Suprapubic skin (tissue), 4 donors: ENCODE results near the gene SMURF2. TPM values are rescaled to one million over a fixed set of nuclear protein-coding genes. Genes with fewer than 3 reads are reported as not detected.

ENCODE experiments used
- DNase-seq, 2 donors: peaks; one replicate each; pipeline ENCODE4 v3.0.0-alpha.2; 2019; ENCODE audit warnings: low spot score in 2 of 2
- H3K27ac ChIP-seq: fragments of 200-600 bp; sonication (generic); one replicate; pipeline ENCODE4 v1.5.1; 2019
- H3K27me3 ChIP-seq: fragments of 200-600 bp; sonication (generic); one replicate; pipeline ENCODE4 v1.5.1; 2019
- H3K36me3 ChIP-seq: fragments of 200-600 bp; sonication (generic); one replicate; pipeline ENCODE4 v1.5.1; 2019
- H3K4me1 ChIP-seq: fragments of 200-600 bp; sonication (generic); one replicate; pipeline ENCODE4 v1.5.1; 2019
- H3K4me3 ChIP-seq: fragments of 200-600 bp; sonication (generic); one replicate; pipeline ENCODE4 v1.5.1; 2019; ENCODE audit warnings: mild to moderate bottlenecking
- H3K9me3 ChIP-seq: fragments of 200-600 bp; sonication (generic); one replicate; pipeline ENCODE4 v1.5.1; 2019
- EP300 ChIP-seq: sonication (generic); formaldehyde crosslinking; IDR thresholded peaks from one replicate; pipeline ENCODE4 v1.6.1; 2017; ENCODE audit warnings: antibody characterized with exemption
- POLR2A ChIP-seq, 2 donors: fragments of 450-650 bp; IDR thresholded peaks; one replicate each; pipeline ENCODE4 v1.6.1; 2017; ENCODE audit warnings: antibody characterized with exemption in 2 of 2, mild to moderate bottlenecking in 2 of 2, moderate library complexity in 2 of 2
- POLR2AphosphoS5 ChIP-seq, 3 donors: sonication (generic); formaldehyde crosslinking; IDR thresholded peaks; one replicate each; pipeline ENCODE4 v1.6.1; 2017; ENCODE audit warnings: antibody characterized with exemption in 3 of 3
- WGBS: methylation state at CpG from one replicate; pipeline ENCODE4 v1.1.5; 2018; 5-methylcytosine and 5-hydroxymethylcytosine counted together
- total RNA-seq, 4 donors: library from RNA; depleted of rRNA; stranded (reverse); fragments of >200 nt; gene quantifications; one replicate each; pipeline ENCODE4 v1.1.0, GENCODE V29; 2016
- TF ChIP-seq, protein P1 (sequence below), 2 donors: fragments of 200-600 bp in 1 of 2; fragments of 450-650 bp in 1 of 2; sonication (generic) in 1 of 2; IDR thresholded peaks; one replicate each; pipeline ENCODE4 v1.5.1; 2016 to 2019; ENCODE audit warnings: antibody characterized with exemption in 2 of 2, mild to moderate bottlenecking in 1 of 2, moderate library complexity in 1 of 2

SMURF2 gene
- total RNA-seq, 4 donors from 2014 or later = 19.4 to 28.6 (median 25.2) TPM

DNA sequence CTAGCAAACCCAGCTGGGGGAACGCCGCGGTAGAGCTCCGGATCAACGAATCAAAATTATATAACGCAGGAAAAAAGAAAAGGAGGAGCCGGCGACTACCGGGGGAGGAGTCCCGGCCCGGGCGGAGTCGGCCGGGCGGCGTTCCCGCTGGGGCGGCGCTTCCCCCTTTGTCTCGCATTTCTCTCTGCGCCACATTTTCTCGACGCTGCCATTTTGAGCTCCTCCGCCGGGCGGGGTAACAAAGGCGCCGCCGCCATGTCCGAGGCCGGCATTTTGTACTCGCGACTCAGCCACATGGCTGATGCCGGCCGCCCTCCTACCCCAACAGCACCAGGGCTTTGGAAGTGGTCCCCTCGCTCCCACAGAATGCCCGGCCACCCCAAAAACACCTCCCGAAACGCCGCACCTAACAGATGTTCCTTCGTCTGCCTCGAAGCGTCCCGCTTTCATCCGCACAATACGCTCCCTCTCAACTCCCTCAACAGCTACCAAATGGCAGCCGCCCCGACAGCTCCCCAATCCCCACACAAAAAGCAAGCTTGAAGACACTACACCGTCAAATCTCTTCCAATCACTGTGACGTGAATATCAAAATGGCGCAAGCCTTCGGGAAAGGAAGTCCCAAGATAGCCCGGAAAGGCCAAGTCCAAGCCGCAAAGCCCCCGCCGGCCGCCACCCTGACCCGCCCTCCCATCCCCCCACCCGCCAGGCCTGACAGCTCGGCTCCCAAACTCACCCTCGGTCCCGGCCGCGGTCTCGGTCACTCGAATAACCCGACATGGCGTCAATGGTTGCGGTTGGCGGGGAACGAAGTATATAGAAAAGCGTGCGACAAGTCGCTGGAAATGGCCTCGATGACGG lies 156.5 kb downstream of the SMURF2 start:
- no peaks in the 10 kb centered on the region for H3K9me3 ChIP-seq
- peaks cover 63% of the 10 kb centered on the region for H3K4me1 ChIP-seq
- H3K27ac ChIP-seq = peak overlapping the region; percentile 98
- H3K27me3 ChIP-seq = no peaks in the 10 kb centered on the region
- DNase-seq = peak; percentile 94 to 96
- peak overlapping the region; percentile 93 for H3K4me3 ChIP-seq
- WGBS = 0% methylated on average over 50 of the region's 76 CpGs
- peaks cover 47% of the 10 kb centered on the region for H3K36me3 ChIP-seq
- no peak for TF ChIP-seq EP300
- TF ChIP-seq, protein P1, sequence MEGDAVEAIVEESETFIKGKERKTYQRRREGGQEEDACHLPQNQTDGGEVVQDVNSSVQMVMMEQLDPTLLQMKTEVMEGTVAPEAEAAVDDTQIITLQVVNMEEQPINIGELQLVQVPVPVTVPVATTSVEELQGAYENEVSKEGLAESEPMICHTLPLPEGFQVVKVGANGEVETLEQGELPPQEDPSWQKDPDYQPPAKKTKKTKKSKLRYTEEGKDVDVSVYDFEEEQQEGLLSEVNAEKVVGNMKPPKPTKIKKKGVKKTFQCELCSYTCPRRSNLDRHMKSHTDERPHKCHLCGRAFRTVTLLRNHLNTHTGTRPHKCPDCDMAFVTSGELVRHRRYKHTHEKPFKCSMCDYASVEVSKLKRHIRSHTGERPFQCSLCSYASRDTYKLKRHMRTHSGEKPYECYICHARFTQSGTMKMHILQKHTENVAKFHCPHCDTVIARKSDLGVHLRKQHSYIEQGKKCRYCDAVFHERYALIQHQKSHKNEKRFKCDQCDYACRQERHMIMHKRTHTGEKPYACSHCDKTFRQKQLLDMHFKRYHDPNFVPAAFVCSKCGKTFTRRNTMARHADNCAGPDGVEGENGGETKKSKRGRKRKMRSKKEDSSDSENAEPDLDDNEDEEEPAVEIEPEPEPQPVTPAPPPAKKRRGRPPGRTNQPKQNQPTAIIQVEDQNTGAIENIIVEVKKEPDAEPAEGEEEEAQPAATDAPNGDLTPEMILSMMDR (IDR thresholded peaks at IDR 0.05) = no peak
- peak in 1 of 2 donors; percentile 83 for TF ChIP-seq POLR2A (IDR thresholded peaks at IDR 0.05)
- TF ChIP-seq POLR2AphosphoS5 (IDR thresholded peaks at IDR 0.05) = peak in 2 of 3 donors; percentile 80 to 86

DNA sequence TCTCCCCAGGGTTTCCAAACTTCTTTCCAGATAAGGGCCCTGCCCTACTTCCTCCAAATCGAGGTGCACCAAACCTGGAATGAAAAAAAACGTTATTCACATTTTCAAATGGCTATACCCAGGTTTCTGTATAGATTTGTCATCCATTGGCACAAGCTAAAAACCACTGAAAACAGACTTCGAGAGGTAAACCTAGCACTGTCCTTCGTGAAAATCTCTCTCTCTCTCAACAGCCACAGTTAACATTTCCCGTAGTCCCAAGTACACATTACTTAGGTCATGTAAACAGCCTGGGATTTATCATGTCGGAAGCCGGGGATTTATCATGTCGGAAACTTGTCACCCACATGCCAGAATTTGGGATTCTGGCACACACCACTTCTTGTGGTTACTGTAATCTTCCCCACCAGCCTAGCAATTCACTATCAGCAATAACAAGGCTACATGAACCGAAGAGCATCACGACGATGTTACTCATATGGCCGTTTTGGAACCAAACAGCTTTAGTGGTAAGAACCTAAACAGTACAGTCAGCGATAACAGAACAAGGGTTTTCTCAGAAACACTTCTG lies 157.3 kb downstream of the SMURF2 start:
- Histone ChIP-seq H3K4me1 (peaks cover 67% of the 10 kb centered on the region), H3K4me3 (peak overlapping the region; percentile 93), H3K36me3 (peaks cover 48% of the 10 kb centered on the region), H3K9me3 (no peaks in the 10 kb centered on the region), H3K27me3 (no peaks in the 10 kb centered on the region), H3K27ac (peak overlapping the region; percentile 98)
- TF ChIP-seq, protein P1 (IDR thresholded peaks at IDR 0.05) = no peak
- TF ChIP-seq POLR2AphosphoS5 (IDR thresholded peaks at IDR 0.05) (no peak), EP300 (no peak), POLR2A (IDR thresholded peaks at IDR 0.05) (no peak)
- WGBS = under 1% methylated on average over 13 of the region's 13 CpGs
- no peak for DNase-seq

DNA sequence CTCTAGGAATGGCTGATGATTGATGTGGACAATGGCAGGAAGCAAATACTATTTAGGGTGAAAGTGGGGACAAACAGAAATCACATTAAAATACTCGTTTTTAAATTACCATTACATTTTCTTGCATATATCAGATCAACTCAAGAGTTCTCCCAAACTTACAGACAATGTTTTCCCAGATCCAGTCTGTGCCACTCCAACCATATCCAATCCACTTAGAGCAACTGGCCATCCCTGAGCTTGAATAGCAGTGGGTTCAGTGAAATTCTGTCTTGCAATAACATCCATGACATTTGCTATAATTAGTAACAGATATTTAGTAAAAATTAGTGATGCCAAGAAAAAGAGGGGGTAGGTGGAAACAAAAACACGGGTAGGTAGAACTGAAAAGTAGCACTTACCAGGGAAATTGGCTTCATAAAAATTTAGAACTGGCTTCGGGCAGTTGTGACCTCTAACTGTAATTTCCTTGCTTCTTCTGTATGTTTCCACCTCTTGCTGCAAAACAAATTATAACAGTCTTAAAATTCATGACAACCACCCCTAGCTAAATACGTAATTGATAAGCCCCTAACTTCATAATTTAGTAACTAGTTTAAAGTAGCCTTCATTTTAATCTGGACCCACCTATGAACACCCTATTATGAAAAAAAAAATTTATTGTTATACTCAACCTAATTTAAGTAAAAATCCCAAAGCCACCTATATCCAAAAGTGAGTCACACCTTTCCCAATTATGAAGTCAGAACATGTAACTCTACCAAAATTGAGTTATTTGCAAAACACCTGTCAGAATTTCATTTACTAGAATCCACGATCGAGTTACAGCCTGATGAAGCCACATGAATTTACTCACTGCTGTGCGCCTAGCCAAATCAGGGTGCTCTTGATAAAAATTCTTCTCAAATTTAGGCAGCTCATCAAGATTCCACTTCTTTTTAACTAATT lies 158.0 kb downstream of the SMURF2 start:
- H3K27me3 ChIP-seq = no peaks in the 10 kb centered on the region
- H3K4me1 ChIP-seq = peaks cover 71% of the 10 kb centered on the region
- no peak for DNase-seq
- peaks cover 55% of the 10 kb centered on the region for H3K36me3 ChIP-seq
- H3K9me3 ChIP-seq = no peaks in the 10 kb centered on the region
- peak overlapping the region; percentile 93 for H3K4me3 ChIP-seq
- H3K27ac ChIP-seq = peak overlapping the region; percentile 98
- TF ChIP-seq EP300 (no peak), POLR2AphosphoS5 (IDR thresholded peaks at IDR 0.05) (no peak), POLR2A (IDR thresholded peaks at IDR 0.05) (no peak)
- TF ChIP-seq, protein P1 (IDR thresholded peaks at IDR 0.05) = no peak
- 16% methylated on average over 7 of the region's 7 CpGs for WGBS

DNA sequence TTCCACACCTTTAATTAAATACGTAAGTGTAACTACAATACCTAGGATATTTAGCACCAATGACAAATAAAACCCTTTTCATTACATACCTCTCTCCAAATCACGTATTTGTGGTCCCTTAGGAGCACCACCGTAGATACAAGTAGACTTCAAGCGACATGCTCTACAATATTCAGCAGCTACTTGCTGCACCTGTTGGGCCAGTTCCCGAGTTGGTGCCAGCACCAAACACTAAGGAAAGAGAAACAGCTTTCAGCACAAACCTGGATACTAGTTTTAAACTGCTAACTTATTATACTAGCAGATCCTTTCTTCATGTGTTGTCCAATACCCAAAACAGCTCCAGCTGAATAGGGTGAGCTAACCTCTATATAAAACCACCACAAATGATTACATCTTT lies 158.8 kb downstream of the SMURF2 start:
- DNase-seq = no peak
- H3K27me3 ChIP-seq = no peaks in the 10 kb centered on the region
- peaks cover 71% of the 10 kb centered on the region for H3K4me1 ChIP-seq
- H3K36me3 ChIP-seq = peaks cover 63% of the 10 kb centered on the region
- no peak for TF ChIP-seq POLR2A (IDR thresholded peaks at IDR 0.05)
- TF ChIP-seq POLR2AphosphoS5 (IDR thresholded peaks at IDR 0.05) = no peak
- TF ChIP-seq, protein P1 (IDR thresholded peaks at IDR 0.05) = no peak
- no peak for TF ChIP-seq EP300
- no peak overlapping the region for H3K27ac ChIP-seq
- no peaks in the 10 kb centered on the region for H3K9me3 ChIP-seq
- WGBS = 47% methylated on average over 5 of the region's 5 CpGs
- H3K4me3 ChIP-seq = peak overlapping the region; percentile 93
